Smooth muscle cell (in vitro differentiated cells): ENCODE measurements around the gene PBX1. TPM values are rescaled to one million over a fixed set of nuclear protein-coding genes. Genes with fewer than 3 reads are reported as not detected.

ENCODE experiments used
- DNase-seq: peaks from one replicate; lab custom pipeline; 2025; ENCODE audit not compliant: unreplicated experiment; lab: John Stamatoyannopoulos, UW
- H2AFZ ChIP-seq: fragments of 200-600 bp; sonication (generic); 2 replicates; pipeline ENCODE4 v1.6.0; 2016; ENCODE audit warnings: antibody characterized with exemption, low read depth, mild to moderate bottlenecking
- H3F3A ChIP-seq: fragments of 200-600 bp; sonication (generic); 2 replicates; pipeline ENCODE4 v1.6.0; 2017; ENCODE audit warnings: antibody characterized with exemption, low read depth
- H3K27ac ChIP-seq: fragments of 200-600 bp; sonication (generic); 2 replicates; pipeline ENCODE4 v1.5.1; 2016; ENCODE audit warnings: low read depth, mild to moderate bottlenecking
- H3K27me3 ChIP-seq: fragments of 200-600 bp; sonication (generic); 2 replicates; pipeline ENCODE4 v1.6.1; 2016; ENCODE audit warnings: low read depth, mild to moderate bottlenecking
- H3K36me3 ChIP-seq: fragments of 200-600 bp; sonication (generic); 2 replicates; pipeline ENCODE4 v1.5.1; 2016; ENCODE audit warnings: low read depth
- H3K4me1 ChIP-seq: fragments of 200-600 bp; sonication (generic); 2 replicates; pipeline ENCODE4 v1.5.1; 2016; ENCODE audit warnings: low read depth
- H3K4me2 ChIP-seq: fragments of 200-600 bp; sonication (generic); 2 replicates; pipeline ENCODE4 v1.6.0; 2016; ENCODE audit warnings: mild to moderate bottlenecking
- H3K4me3 ChIP-seq: fragments of 200-600 bp; sonication (generic); 2 replicates; pipeline ENCODE4 v1.5.1; 2016; ENCODE audit warnings: mild to moderate bottlenecking
- H3K79me2 ChIP-seq: fragments of 200-600 bp; sonication (generic); 2 replicates; pipeline ENCODE4 v1.6.0; 2016; ENCODE audit warnings: low read depth, mild to moderate bottlenecking
- H3K9ac ChIP-seq: fragments of 200-600 bp; sonication (generic); 2 replicates; pipeline ENCODE4 v1.6.0; 2016; ENCODE audit warnings: low read depth
- H3K9me3 ChIP-seq: fragments of 200-600 bp; sonication (generic); replicated peaks from 2 replicates; pipeline ENCODE4 v1.5.1; 2016; ENCODE audit warnings: low read depth
- H4K20me1 ChIP-seq: fragments of 200-600 bp; sonication (generic); 2 replicates; pipeline ENCODE4 v1.6.0; 2016; ENCODE audit warnings: low read depth
- CTCF ChIP-seq: fragments of 200-600 bp; sonication (generic); IDR thresholded peaks from 2 replicates; pipeline ENCODE4 v1.5.1; 2017; ENCODE audit warnings: borderline replicate concordance, mild to moderate bottlenecking, antibody characterized with exemption; ENCODE audit not compliant: insufficient read depth, poor library complexity, severe bottlenecking
- WGBS: methylation state at CpG from one replicate; pipeline ENCODE4 v1.1.7; 2016; ENCODE audit warnings: low lambda C conversion rate; 5-methylcytosine and 5-hydroxymethylcytosine counted together
- polyA plus RNA-seq: library from polyadenylated mRNA; unstranded; fragments of >200 nt; fragmentation: Nextera tagmentation; extraction: Ambion mirVana; gene quantifications from 2 replicates; pipeline ENCODE4 v1.2.1, GENCODE V29; 2016
- total RNA-seq: library from RNA; depleted of rRNA; stranded (reverse); fragments of >200 nt; gene quantifications from 2 replicates; pipeline ENCODE4 v1.2.3, GENCODE V29; 2014

Gene PBX1
- total and polyA plus RNA-seq, 2 experiments from 2014 or later = 8.1 to 70.8 TPM

- Histone ChIP-seq H4K20me1 (no peaks in the 10 kb centered on the region), H3K27me3 (no peaks in the 10 kb centered on the region), H3K79me2 (no peaks in the 10 kb centered on the region), H2AFZ (no peak overlapping the region), H3K4me2 (no peak overlapping the region), H3K9me3 (no peaks in the 10 kb centered on the region), H3K4me1 (peaks cover 18% of the 10 kb centered on the region), H3K9ac (no peak overlapping the region), H3K4me3 (no peak overlapping the region), H3F3A (no peaks in the 10 kb centered on the region), H3K27ac (no peak overlapping the region), H3K36me3 (no peaks in the 10 kb centered on the region)
- no peak for DNase-seq
- 87% methylated on average over 2 of the region's 2 CpGs for WGBS
- no peak for TF ChIP-seq CTCF
Observed at GRCh38 chr1:164515231-164515630, 43.8 kb upstream of the PBX1 start.

- 89% methylated on average over 8 of the region's 8 CpGs for WGBS
- no peaks in the 10 kb centered on the region for H3K9me3 ChIP-seq
- no peak overlapping the region for H3K9ac ChIP-seq
- H3K27me3 ChIP-seq = no peaks in the 10 kb centered on the region
- no peak overlapping the region for H3K27ac ChIP-seq
- H2AFZ ChIP-seq = no peak overlapping the region
- H3K79me2 ChIP-seq = no peaks in the 10 kb centered on the region
- no peak for DNase-seq
- no peak overlapping the region for H3K4me2 ChIP-seq
- no peaks in the 10 kb centered on the region for H3K36me3 ChIP-seq
- no peaks in the 10 kb centered on the region for H3F3A ChIP-seq
- peaks cover 16% of the 10 kb centered on the region for H3K4me1 ChIP-seq
- H4K20me1 ChIP-seq = no peaks in the 10 kb centered on the region
- TF ChIP-seq CTCF = no peak
- no peak overlapping the region for H3K4me3 ChIP-seq
Observed at GRCh38 chr1:164515711-164516331, 43.2 kb upstream of the PBX1 start.

GRCh38 chr1:164516591-164516990, 42.4 kb upstream of the PBX1 start:
- H3K36me3 ChIP-seq = no peaks in the 10 kb centered on the region
- no peak overlapping the region for H3K9ac ChIP-seq
- no peaks in the 10 kb centered on the region for H4K20me1 ChIP-seq
- H3K27me3 ChIP-seq = no peaks in the 10 kb centered on the region
- H3K9me3 ChIP-seq = no peaks in the 10 kb centered on the region
- no peak overlapping the region for H2AFZ ChIP-seq
- WGBS = 88% methylated on average over 7 of the region's 7 CpGs
- no peak overlapping the region for H3K4me2 ChIP-seq
- H3K4me1 ChIP-seq = peaks cover 11% of the 10 kb centered on the region
- DNase-seq = no peak
- no peak overlapping the region for H3K27ac ChIP-seq
- H3K4me3 ChIP-seq = no peak overlapping the region
- no peak for TF ChIP-seq CTCF
- no peaks in the 10 kb centered on the region for H3K79me2 ChIP-seq
- no peaks in the 10 kb centered on the region for H3F3A ChIP-seq

GRCh38 chr1:164518692-164519332, 40.2 kb upstream of the PBX1 start:
- no peaks in the 10 kb centered on the region for H4K20me1 ChIP-seq
- no peaks in the 10 kb centered on the region for H3K79me2 ChIP-seq
- H3K36me3 ChIP-seq = no peaks in the 10 kb centered on the region
- 79% methylated on average over 3 of the region's 3 CpGs for WGBS
- H3K27ac ChIP-seq = no peak overlapping the region
- H3K27me3 ChIP-seq = no peaks in the 10 kb centered on the region
- H3K4me3 ChIP-seq = no peak overlapping the region
- peaks cover 11% of the 10 kb centered on the region for H3K4me1 ChIP-seq
- TF ChIP-seq CTCF = no peak
- no peaks in the 10 kb centered on the region for H3F3A ChIP-seq
- H3K4me2 ChIP-seq = no peak overlapping the region
- H3K9ac ChIP-seq = no peak overlapping the region
- no peak overlapping the region for H2AFZ ChIP-seq
- DNase-seq = no peak
- no peaks in the 10 kb centered on the region for H3K9me3 ChIP-seq
